8988T (cell line): ENCODE data around the gene PDIA5.
"Not testable (repeated sequence)": the region's sequence is repeated elsewhere in the genome, so short reads cannot be mapped to it uniquely, and the experiment has no call there.

Experiments
- DNase-seq: peaks from one replicate; pipeline ENCODE4 v3.0.0; 2011

Gene PDIA5

GRCh38 chr3:123096126-123096525 lies 29.3 kb downstream of the PDIA5 start:
- no peak for DNase-seq

- no peak for DNase-seq
Measured at GRCh38 chr3:123096731-123097130, 29.9 kb downstream of the PDIA5 start.

- no peak for DNase-seq
Measured at GRCh38 chr3:123098426-123099330, 31.9 kb downstream of the PDIA5 start.

- no peak for DNase-seq
Measured at GRCh38 chr3:123099331-123100192, 32.7 kb downstream of the PDIA5 start.

- no peak for DNase-seq
Measured at GRCh38 chr3:123100193-123100776, 33.5 kb downstream of the PDIA5 start.

GRCh38 chr3:123102249-123102648 lies 35.4 kb downstream of the PDIA5 start:
- no peak for DNase-seq

- DNase-seq, result no peak
Measured at GRCh38 chr3:123102826-123103225, 36.0 kb downstream of the PDIA5 start.

GRCh38 chr3:123104550-123104949 lies 37.7 kb downstream of the PDIA5 start:
- DNase-seq, result no peak

GRCh38 chr3:123105201-123106189 lies 38.7 kb downstream of the PDIA5 start:
- DNase-seq, result no peak

GRCh38 chr3:123110282-123110975 lies 43.6 kb downstream of the PDIA5 start:
- DNase-seq, result no peak

GRCh38 chr3:123110976-123111615 lies 44.3 kb downstream of the PDIA5 start:
- DNase-seq, result no peak

- DNase-seq, result no peak
Measured at GRCh38 chr3:123111640-123112039, 44.8 kb downstream of the PDIA5 start.

GRCh38 chr3:123112232-123112631 lies 45.4 kb downstream of the PDIA5 start:
- DNase-seq, result no peak

GRCh38 chr3:123112656-123113055 lies 45.8 kb downstream of the PDIA5 start:
- not testable (repeated sequence) for DNase-seq

- DNase-seq, result no peak
Measured at GRCh38 chr3:123113889-123114450, 47.1 kb downstream of the PDIA5 start.

GRCh38 chr3:123116116-123116515 lies 49.3 kb downstream of the PDIA5 start:
- no peak for DNase-seq

GRCh38 chr3:123119388-123119787 lies 52.6 kb downstream of the PDIA5 start:
- DNase-seq, result no peak

GRCh38 chr3:123119802-123120201 lies 53.0 kb downstream of the PDIA5 start:
- no peak for DNase-seq

- no peak for DNase-seq
Measured at GRCh38 chr3:123120573-123120972, 53.7 kb downstream of the PDIA5 start.

- DNase-seq, result no peak
Measured at GRCh38 chr3:123122057-123122456, 55.2 kb downstream of the PDIA5 start.
